GM18909 (cell line): ENCODE measurements around the gene CTNNA1.
"Not testable (repeated sequence)": the region's sequence is repeated elsewhere in the genome, so short reads cannot be mapped to it uniquely, and the experiment has no call there.

Experiments
- ATAC-seq: cut with Tn5 transposase; IDR thresholded peaks from one replicate; pipeline ENCODE4 v1.9.1; 2021; ENCODE audit warnings: mild to moderate bottlenecking; ENCODE audit not compliant: unreplicated experiment, poor library complexity

The CTNNA1 gene

GRCh38 chr5:138803935-138804334 is 50.7 kb downstream of the CTNNA1 start:
- no peak for ATAC-seq

GRCh38 chr5:138805096-138805495 is 51.9 kb downstream of the CTNNA1 start:
- no peak for ATAC-seq

- no peak for ATAC-seq
Observed at GRCh38 chr5:138807182-138807581, 54.0 kb downstream of the CTNNA1 start.

- no peak for ATAC-seq
Observed at GRCh38 chr5:138809391-138809790, 56.2 kb downstream of the CTNNA1 start.

- not testable (repeated sequence) for ATAC-seq
Observed at GRCh38 chr5:138810861-138811260, 57.6 kb downstream of the CTNNA1 start.

- ATAC-seq, result no peak
Observed at GRCh38 chr5:138815529-138815928, 62.3 kb downstream of the CTNNA1 start.

- ATAC-seq, result no peak
Observed at GRCh38 chr5:138817241-138817640, 64.0 kb downstream of the CTNNA1 start.

GRCh38 chr5:138819081-138819480 is 65.9 kb downstream of the CTNNA1 start:
- no peak for ATAC-seq

- no peak for ATAC-seq
Observed at GRCh38 chr5:138820695-138821094, 67.5 kb downstream of the CTNNA1 start.

GRCh38 chr5:138824516-138824915 is 71.3 kb downstream of the CTNNA1 start:
- ATAC-seq, result no peak

GRCh38 chr5:138824924-138825863 is 72.0 kb downstream of the CTNNA1 start:
- ATAC-seq, result no peak

GRCh38 chr5:138828556-138828955 is 75.3 kb downstream of the CTNNA1 start:
- no peak for ATAC-seq

GRCh38 chr5:138829341-138829740 is 76.1 kb downstream of the CTNNA1 start:
- no peak for ATAC-seq

GRCh38 chr5:138831703-138832102 is 78.5 kb downstream of the CTNNA1 start:
- no peak for ATAC-seq

- ATAC-seq, result no peak
Observed at GRCh38 chr5:138832218-138832617, 79.0 kb downstream of the CTNNA1 start.

- no peak for ATAC-seq
Observed at GRCh38 chr5:138833080-138833479, 79.9 kb downstream of the CTNNA1 start.

GRCh38 chr5:138833726-138834480 is 80.7 kb downstream of the CTNNA1 start:
- no peak for ATAC-seq

- ATAC-seq, result not testable (repeated sequence)
Observed at GRCh38 chr5:138834853-138835252, 81.6 kb downstream of the CTNNA1 start.

- no peak for ATAC-seq
Observed at GRCh38 chr5:138837160-138837559, 83.9 kb downstream of the CTNNA1 start.

GRCh38 chr5:138840103-138840502 is 86.9 kb downstream of the CTNNA1 start:
- ATAC-seq, result no peak

- ATAC-seq, result no peak
Observed at GRCh38 chr5:138841531-138841930, 88.3 kb downstream of the CTNNA1 start.
